ENCODE measurements around the gene ZNF416.

Gene ZNF416

GRCh38 chr19:57578487-57579205, at the start of gene ZNF416:
Gene ZNF416, minus strand, starts transcription at chr19:57578911. Its CDS starts 207 bp downstream, at chr19:57578704.
- peak; percentile 95 for DNase-seq

GRCh38 chr19:57623091-57623490, 44.4 kb upstream of the ZNF416 start:
- DNase-seq = no peak

GRCh38 chr19:57620673-57621348, 42.1 kb upstream of the ZNF416 start:
- DNase-seq = no peak

- DNase-seq = no peak
These were observed 36.6 kb upstream of the ZNF416 start for GRCh38 chr19:57615346-57615745.

- DNase-seq = peak; percentile 87
These were observed 35.4 kb upstream of the ZNF416 start, which contains the start of gene ZNF134 for GRCh38 chr19:57613941-57614743. Gene ZNF134, plus strand, starts transcription at chr19:57614242. Its CDS starts 5,227 bp downstream, at chr19:57619469.

- DNase-seq = no peak
These were observed 32.4 kb upstream of the ZNF416 start for GRCh38 chr19:57611113-57611512.

- no peak for DNase-seq
These were observed 28.2 kb upstream of the ZNF416 start for GRCh38 chr19:57606931-57607330.

GRCh38 chr19:57599761-57600383, 21.2 kb upstream of the ZNF416 start, which contains the start of gene ZNF530:
Gene ZNF530, plus strand, starts transcription at chr19:57599885. Its CDS starts 4,461 bp downstream, at chr19:57604346.
- peak; percentile 85 for DNase-seq

- no peak for DNase-seq
These were observed 20.7 kb upstream of the ZNF416 start for GRCh38 chr19:57599377-57599760.

- no peak for DNase-seq
These were observed 8.8 kb upstream of the ZNF416 start for GRCh38 chr19:57587529-57587928.

GRCh38 chr19:57583521-57584416, 5.1 kb upstream of the ZNF416 start, which contains the start of gene ZIK1:
Gene ZIK1, plus strand, starts transcription at chr19:57584145. Its CDS starts 212 bp downstream, at chr19:57584357.
- DNase-seq = peak; percentile 84

GRCh38 chr19:57583104-57583520, 4.4 kb upstream of the ZNF416 start:
- DNase-seq = no peak

GRCh38 chr19:57576661-57577060, 2.0 kb downstream of the ZNF416 start:
- DNase-seq = no peak

- DNase-seq = no peak
These were observed 6.2 kb downstream of the ZNF416 start for GRCh38 chr19:57572415-57572947.

GRCh38 chr19:57570707-57571106, 8.0 kb downstream of the ZNF416 start:
- no peak for DNase-seq

- DNase-seq = no peak
These were observed 12.1 kb downstream of the ZNF416 start for GRCh38 chr19:57566396-57567265.

- no peak for DNase-seq
These were observed 15.2 kb downstream of the ZNF416 start for GRCh38 chr19:57563547-57563946.

GRCh38 chr19:57560049-57560491, 18.6 kb downstream of the ZNF416 start:
- DNase-seq = no peak

GRCh38 chr19:57559404-57560025, 19.2 kb downstream of the ZNF416 start, which contains the start of gene ZNF550:
Gene ZNF550, minus strand, starts transcription at chr19:57559863. Its CDS starts 181 bp downstream, at chr19:57559682.
- peak; percentile 86 for DNase-seq

GRCh38 chr19:57559008-57559403, 19.7 kb downstream of the ZNF416 start:
- no peak for DNase-seq
